SJCRH30 (cell line): ENCODE data around the gene ABTB2. TPM values are rescaled to one million over a fixed set of nuclear protein-coding genes. Genes with fewer than 3 reads are reported as not detected.

Source experiments
- DNase-seq, 2 experiments: peaks; one replicate each; pipeline ENCODE4 v3.0.0-alpha.2; 2015 to 2020
- H3K27ac ChIP-seq: fragments of 250-450 bp; sonication (Bioruptor Pico); 2 replicates; pipeline ENCODE4 v1.5.1; 2020; ENCODE audit warnings: mild to moderate bottlenecking, moderate library complexity
- H3K27me3 ChIP-seq: fragments of 250-450 bp; sonication (Bioruptor Pico); 2 replicates; pipeline ENCODE4 v1.5.1; 2020; ENCODE audit warnings: mild to moderate bottlenecking, moderate library complexity
- H3K36me3 ChIP-seq: fragments of 250-450 bp; sonication (Bioruptor Pico); 2 replicates; pipeline ENCODE4 v1.5.1; 2020; ENCODE audit warnings: mild to moderate bottlenecking, moderate library complexity
- H3K4me1 ChIP-seq: fragments of 250-450 bp; sonication (Bioruptor Pico); 2 replicates; pipeline ENCODE4 v1.5.1; 2020; ENCODE audit warnings: mild to moderate bottlenecking, moderate library complexity
- H3K4me3 ChIP-seq: fragments of 250-450 bp; sonication (Bioruptor Pico); 2 replicates; pipeline ENCODE4 v1.5.1; 2020; ENCODE audit warnings: mild to moderate bottlenecking, moderate library complexity
- H3K9me3 ChIP-seq: fragments of 250-450 bp; sonication (Bioruptor Pico); replicated peaks from 2 replicates; pipeline ENCODE4 v1.5.1; 2020; ENCODE audit warnings: mild to moderate bottlenecking, moderate library complexity
- total RNA-seq: library from RNA; depleted of rRNA; stranded (reverse); fragments of >200 nt; shearing (Covaris generic); gene quantifications from 2 replicates; pipeline ENCODE4 v1.2.3, GENCODE V29; 2014

The ABTB2 gene
- total RNA-seq, 1 experiment from 2014 or later = 0.83 TPM

GRCh38 chr11:34308049-34308912 lies 49.5 kb downstream of the ABTB2 start:
- no peaks in the 10 kb centered on the region for H3K36me3 ChIP-seq
- H3K4me3 ChIP-seq = no peak overlapping the region
- H3K27me3 ChIP-seq = no peaks in the 10 kb centered on the region
- H3K27ac ChIP-seq = no peak overlapping the region
- peaks cover under 1% of the 10 kb centered on the region; the same call in 1 of the 2 replicates for H3K4me1 ChIP-seq
- no peak for DNase-seq
- no peaks in the 10 kb centered on the region for H3K9me3 ChIP-seq

GRCh38 chr11:34305780-34306179 lies 52.0 kb downstream of the ABTB2 start:
- Histone ChIP-seq H3K4me1 (peaks cover 9% of the 10 kb centered on the region), H3K36me3 (no peaks in the 10 kb centered on the region), H3K9me3 (no peaks in the 10 kb centered on the region), H3K27me3 (no peaks in the 10 kb centered on the region), H3K4me3 (no peak overlapping the region), H3K27ac (no peak overlapping the region)
- no peak for DNase-seq

GRCh38 chr11:34305193-34305592 lies 52.6 kb downstream of the ABTB2 start:
- H3K27ac ChIP-seq = no peak overlapping the region
- H3K4me3 ChIP-seq = no peak overlapping the region
- H3K36me3 ChIP-seq = no peaks in the 10 kb centered on the region
- H3K27me3 ChIP-seq = no peaks in the 10 kb centered on the region
- peaks cover 9% of the 10 kb centered on the region for H3K4me1 ChIP-seq
- no peak for DNase-seq
- no peaks in the 10 kb centered on the region for H3K9me3 ChIP-seq

GRCh38 chr11:34303028-34303570 lies 54.7 kb downstream of the ABTB2 start:
- H3K27me3 ChIP-seq = no peaks in the 10 kb centered on the region
- no peaks in the 10 kb centered on the region for H3K9me3 ChIP-seq
- no peak overlapping the region for H3K4me3 ChIP-seq
- H3K4me1 ChIP-seq = peaks cover 9% of the 10 kb centered on the region
- DNase-seq = no peak
- H3K27ac ChIP-seq = peak overlapping the region; percentile 18; the same call in 1 of the 2 replicates
- H3K36me3 ChIP-seq = no peaks in the 10 kb centered on the region

GRCh38 chr11:34302046-34302921 lies 55.5 kb downstream of the ABTB2 start:
- peak; percentile 66 to 68 for DNase-seq
- Histone ChIP-seq H3K27ac (peak overlapping the region; percentile 18; the same call in 1 of the 2 replicates), H3K27me3 (no peaks in the 10 kb centered on the region), H3K4me3 (no peak overlapping the region), H3K36me3 (no peaks in the 10 kb centered on the region), H3K4me1 (peaks cover 9% of the 10 kb centered on the region), H3K9me3 (no peaks in the 10 kb centered on the region)

- Histone ChIP-seq H3K4me1 (peaks cover 9% of the 10 kb centered on the region), H3K36me3 (no peaks in the 10 kb centered on the region), H3K9me3 (no peaks in the 10 kb centered on the region), H3K27ac (no peak overlapping the region), H3K27me3 (no peaks in the 10 kb centered on the region), H3K4me3 (no peak overlapping the region)
- no peak for DNase-seq
These were observed 56.9 kb downstream of the ABTB2 start for GRCh38 chr11:34300926-34301295.

- DNase-seq = no peak
- Histone ChIP-seq H3K36me3 (no peaks in the 10 kb centered on the region), H3K4me3 (no peak overlapping the region), H3K4me1 (peaks cover 9% of the 10 kb centered on the region), H3K27me3 (no peaks in the 10 kb centered on the region), H3K9me3 (no peaks in the 10 kb centered on the region), H3K27ac (no peak overlapping the region)
These were observed 57.5 kb downstream of the ABTB2 start for GRCh38 chr11:34300026-34300925.

GRCh38 chr11:34299284-34299972 lies 58.4 kb downstream of the ABTB2 start:
- Histone ChIP-seq H3K36me3 (no peaks in the 10 kb centered on the region), H3K4me3 (no peak overlapping the region), H3K4me1 (peaks cover 9% of the 10 kb centered on the region), H3K27ac (no peak overlapping the region), H3K9me3 (no peaks in the 10 kb centered on the region), H3K27me3 (no peaks in the 10 kb centered on the region)
- DNase-seq = peak; percentile 13 to 52

GRCh38 chr11:34298871-34299270 lies 58.9 kb downstream of the ABTB2 start:
- Histone ChIP-seq H3K9me3 (no peaks in the 10 kb centered on the region), H3K4me3 (no peak overlapping the region), H3K27ac (no peak overlapping the region), H3K4me1 (peaks cover 9% of the 10 kb centered on the region), H3K36me3 (no peaks in the 10 kb centered on the region), H3K27me3 (no peaks in the 10 kb centered on the region)
- no peak for DNase-seq

GRCh38 chr11:34296412-34296811 lies 61.4 kb downstream of the ABTB2 start:
- Histone ChIP-seq H3K4me3 (no peak overlapping the region), H3K4me1 (no peaks in the 10 kb centered on the region), H3K27me3 (no peaks in the 10 kb centered on the region), H3K9me3 (no peaks in the 10 kb centered on the region), H3K36me3 (no peaks in the 10 kb centered on the region), H3K27ac (no peak overlapping the region)
- no peak for DNase-seq

GRCh38 chr11:34292546-34292945 lies 65.3 kb downstream of the ABTB2 start:
- H3K4me1 ChIP-seq = no peaks in the 10 kb centered on the region
- H3K27ac ChIP-seq = no peak overlapping the region
- DNase-seq = no peak
- no peak overlapping the region for H3K4me3 ChIP-seq
- no peaks in the 10 kb centered on the region for H3K9me3 ChIP-seq
- H3K36me3 ChIP-seq = no peaks in the 10 kb centered on the region
- no peaks in the 10 kb centered on the region for H3K27me3 ChIP-seq

GRCh38 chr11:34292111-34292510 lies 65.7 kb downstream of the ABTB2 start:
- no peak overlapping the region for H3K27ac ChIP-seq
- no peaks in the 10 kb centered on the region for H3K9me3 ChIP-seq
- no peaks in the 10 kb centered on the region for H3K36me3 ChIP-seq
- no peak for DNase-seq
- no peaks in the 10 kb centered on the region for H3K27me3 ChIP-seq
- H3K4me3 ChIP-seq = no peak overlapping the region
- H3K4me1 ChIP-seq = no peaks in the 10 kb centered on the region

- Histone ChIP-seq H3K9me3 (no peaks in the 10 kb centered on the region), H3K27me3 (no peaks in the 10 kb centered on the region), H3K4me3 (no peak overlapping the region), H3K4me1 (no peaks in the 10 kb centered on the region), H3K27ac (no peak overlapping the region), H3K36me3 (no peaks in the 10 kb centered on the region)
- no peak for DNase-seq
These were observed 66.9 kb downstream of the ABTB2 start for GRCh38 chr11:34290926-34291325.

GRCh38 chr11:34288492-34288891 lies 69.3 kb downstream of the ABTB2 start:
- no peaks in the 10 kb centered on the region for H3K36me3 ChIP-seq
- DNase-seq = no peak
- H3K27ac ChIP-seq = no peak overlapping the region
- H3K4me3 ChIP-seq = no peak overlapping the region
- H3K9me3 ChIP-seq = no peaks in the 10 kb centered on the region
- no peaks in the 10 kb centered on the region for H3K27me3 ChIP-seq
- no peaks in the 10 kb centered on the region for H3K4me1 ChIP-seq
